Measurements from ENCODE around the gene ADAM17.
"Not testable (repeated sequence)": the region's sequence is repeated elsewhere in the genome, so short reads cannot be mapped to it uniquely, and the experiment has no call there.

ADAM17 gene

DNA sequence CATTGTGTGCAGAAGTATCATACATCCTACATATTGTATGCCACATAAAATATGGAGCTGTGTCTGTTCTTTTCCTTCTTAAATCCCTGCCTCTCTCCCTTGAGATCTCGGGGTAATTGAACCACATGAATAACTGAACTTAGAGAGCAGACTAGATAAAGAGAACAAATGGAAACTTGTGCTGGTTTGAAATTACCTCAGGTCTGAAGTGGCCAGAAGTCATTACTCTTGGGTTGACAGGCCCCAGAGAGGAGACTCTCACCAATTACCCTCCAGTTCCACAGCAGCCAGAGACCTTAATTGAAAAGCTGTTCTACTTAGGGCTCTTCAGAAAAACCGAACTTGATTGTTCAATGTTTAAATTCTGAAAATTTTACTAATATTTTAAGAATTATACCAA lies 5.0 kb upstream of the ADAM17 start:
- no peak for DNase-seq

DNA sequence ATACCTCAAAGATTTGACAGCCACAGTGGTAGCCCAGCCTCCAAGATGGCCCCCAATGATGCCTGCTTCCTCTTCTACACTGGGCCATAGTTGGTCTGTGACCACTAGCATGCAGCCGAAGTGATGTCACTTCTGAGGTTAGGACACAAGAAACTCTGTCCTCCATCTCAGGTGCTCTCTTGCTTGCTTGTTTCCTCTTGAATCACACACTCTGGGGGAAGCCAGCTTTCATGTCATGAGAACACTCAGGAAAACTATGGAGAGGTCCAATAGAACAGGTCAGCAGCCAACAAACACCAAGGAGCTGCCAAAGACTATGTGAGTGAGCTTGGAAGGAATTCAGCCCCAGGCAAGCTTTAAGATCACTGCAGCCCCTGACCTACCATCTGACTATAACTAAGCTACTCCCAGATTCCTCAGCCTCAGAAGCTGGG lies 3.3 kb upstream of the ADAM17 start:
- no peak for DNase-seq

DNA sequence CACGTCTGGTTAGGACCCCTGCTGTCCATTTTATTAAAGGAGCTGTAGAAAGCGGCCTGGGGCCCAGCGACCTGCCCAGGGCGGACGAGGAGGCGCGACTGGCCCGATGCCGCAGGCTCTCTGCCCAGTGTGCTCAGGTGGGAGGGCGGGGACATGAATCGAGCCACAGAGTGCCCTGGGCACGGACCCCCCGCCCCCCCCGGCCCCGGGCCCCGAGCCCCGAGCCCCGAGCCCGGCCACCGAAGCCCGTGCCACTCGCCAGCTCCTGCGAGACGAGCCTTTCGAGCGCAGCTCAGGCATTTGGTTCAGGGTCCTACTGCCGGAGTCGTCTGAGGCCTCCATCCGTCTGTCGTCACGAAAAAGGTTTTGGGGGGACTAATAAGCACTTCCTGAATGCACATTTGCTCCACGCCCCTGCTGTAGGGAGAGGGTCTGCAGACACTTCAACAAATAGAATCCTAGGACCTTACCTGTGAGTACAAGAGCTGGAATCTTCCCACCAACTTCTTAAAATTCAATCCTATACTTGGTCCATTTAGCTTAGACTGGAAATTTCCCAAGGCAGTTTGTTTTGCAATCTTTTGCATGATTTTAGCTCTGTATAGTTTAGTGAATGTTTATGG lies 602 bp upstream of the ADAM17 start:
- DNase-seq = no peak

DNA sequence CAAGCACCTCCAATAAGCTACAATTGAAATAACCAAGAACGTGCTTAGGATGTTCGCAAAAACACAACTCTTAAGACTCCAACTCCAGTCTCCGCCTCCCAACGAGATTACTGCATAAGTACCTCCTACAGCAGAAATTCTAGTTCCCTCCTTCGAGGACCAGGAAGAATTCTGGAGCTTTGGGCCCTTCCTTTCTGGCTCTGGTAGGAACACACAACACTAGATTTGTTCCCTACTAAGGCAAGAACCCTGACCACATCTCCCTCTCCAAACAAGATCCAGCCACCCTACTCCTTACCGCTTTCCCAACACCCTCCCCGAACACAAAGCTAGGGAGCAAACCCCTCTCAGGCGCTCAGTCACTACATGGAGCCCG lies 721 bp downstream of the ADAM17 start:
- peak; percentile 57 for DNase-seq

DNA sequence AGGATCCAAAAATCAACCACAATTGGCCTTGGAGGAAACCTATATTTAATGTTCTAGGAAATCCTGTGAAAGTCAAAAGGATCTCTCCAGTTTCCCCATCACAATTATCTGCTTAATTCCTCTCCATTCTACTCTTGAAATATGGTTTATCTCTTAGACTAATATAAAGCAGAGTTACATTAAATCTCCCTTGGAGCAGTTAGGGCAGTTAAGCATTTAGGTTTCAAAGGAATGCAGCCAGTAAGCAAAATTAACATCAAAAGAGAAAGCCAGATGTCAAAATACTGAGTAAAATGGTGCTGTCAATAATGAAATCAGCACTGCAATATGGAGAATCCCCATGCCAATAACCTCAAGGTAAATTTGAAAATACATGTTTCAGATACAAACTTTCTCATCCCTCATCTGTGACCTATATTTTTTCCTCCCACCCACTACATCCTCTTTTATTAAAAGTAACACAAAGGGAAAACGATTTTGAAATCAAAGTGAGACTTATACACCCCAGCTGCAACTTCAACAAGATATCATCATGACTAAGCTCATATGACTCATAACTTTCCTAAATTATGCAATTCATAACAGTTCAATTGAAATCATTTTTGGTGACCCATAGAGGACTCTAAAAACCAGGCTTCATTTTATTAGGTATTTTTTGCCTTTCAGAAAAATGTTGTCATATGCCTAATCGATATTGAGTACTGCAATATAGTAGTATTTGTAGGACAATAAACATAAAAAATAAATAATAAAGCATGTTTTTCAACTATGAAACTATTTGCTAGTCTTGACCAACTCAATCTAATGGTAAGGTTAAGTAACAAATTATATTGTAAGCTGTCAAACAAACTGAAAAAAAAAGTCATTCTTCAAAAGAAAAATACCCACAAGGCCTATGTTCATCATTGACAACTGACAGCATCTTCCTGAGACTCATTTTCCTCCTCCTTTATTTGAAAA lies 3.1 kb downstream of the ADAM17 start:
- no peak for DNase-seq

DNA sequence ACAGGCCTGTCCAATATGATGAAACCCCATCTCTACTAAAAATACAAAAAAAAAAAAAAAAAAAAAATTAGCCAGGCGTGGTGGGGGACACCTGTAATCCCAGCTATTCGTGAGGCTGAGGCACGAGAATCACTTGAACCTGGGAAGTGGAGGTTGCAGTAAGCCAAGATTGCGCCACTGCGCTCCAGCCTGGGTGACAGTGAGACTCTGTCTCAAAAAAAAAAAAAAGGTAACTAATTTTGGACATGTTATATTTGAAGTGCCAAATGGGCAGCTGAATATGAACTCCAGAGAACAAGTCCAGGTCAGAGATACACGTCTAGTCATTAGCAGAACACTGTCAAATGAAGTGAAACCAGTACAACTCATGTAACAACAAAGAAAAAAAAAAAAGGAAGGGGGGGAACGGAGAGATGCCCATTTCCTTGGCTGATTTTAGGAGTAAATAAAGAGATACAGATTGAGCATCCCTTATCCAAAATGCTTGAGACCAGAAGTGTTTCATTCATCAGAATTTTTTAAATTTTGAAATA lies 4.7 kb downstream of the ADAM17 start:
- DNase-seq = not testable (repeated sequence)

DNA sequence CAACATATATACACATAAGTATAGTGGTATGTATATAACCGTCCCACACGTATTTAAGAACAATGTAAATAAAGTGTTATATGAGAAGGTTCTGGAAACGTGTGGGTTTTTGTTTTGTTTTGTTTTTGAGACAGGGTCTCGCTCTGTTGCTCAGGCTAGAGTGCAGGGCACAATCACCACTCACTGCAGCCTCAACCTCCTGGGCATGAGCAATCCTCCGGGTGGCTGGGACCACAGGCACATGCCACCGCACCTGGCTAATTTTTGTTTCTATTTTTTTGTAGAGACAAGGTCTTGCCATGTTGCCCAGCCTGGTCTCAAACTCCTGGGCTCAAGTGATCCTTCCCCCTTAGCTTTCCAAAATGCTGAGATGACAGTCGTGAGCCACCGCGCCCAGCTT lies 6.2 kb downstream of the ADAM17 start:
- no peak for DNase-seq

DNA sequence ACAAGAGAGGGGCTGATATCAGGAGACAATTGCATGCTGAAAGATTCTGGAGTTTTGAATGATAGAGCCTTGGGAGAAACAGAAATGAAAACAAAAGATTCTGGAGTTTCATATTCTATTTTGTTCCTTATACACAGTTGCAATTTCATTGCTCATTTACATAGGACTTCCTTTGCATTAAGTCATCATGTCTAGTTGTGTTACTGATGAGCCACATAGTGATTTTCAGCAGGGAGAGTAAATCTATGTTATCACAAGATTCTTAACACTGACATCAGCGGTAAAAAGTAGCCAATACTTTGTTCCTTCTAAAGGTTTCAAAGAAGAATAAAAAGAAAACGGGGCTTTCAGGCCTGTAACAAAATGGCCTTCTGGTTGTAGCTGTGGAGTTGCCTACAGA lies 7.1 kb downstream of the ADAM17 start:
- no peak for DNase-seq

DNA sequence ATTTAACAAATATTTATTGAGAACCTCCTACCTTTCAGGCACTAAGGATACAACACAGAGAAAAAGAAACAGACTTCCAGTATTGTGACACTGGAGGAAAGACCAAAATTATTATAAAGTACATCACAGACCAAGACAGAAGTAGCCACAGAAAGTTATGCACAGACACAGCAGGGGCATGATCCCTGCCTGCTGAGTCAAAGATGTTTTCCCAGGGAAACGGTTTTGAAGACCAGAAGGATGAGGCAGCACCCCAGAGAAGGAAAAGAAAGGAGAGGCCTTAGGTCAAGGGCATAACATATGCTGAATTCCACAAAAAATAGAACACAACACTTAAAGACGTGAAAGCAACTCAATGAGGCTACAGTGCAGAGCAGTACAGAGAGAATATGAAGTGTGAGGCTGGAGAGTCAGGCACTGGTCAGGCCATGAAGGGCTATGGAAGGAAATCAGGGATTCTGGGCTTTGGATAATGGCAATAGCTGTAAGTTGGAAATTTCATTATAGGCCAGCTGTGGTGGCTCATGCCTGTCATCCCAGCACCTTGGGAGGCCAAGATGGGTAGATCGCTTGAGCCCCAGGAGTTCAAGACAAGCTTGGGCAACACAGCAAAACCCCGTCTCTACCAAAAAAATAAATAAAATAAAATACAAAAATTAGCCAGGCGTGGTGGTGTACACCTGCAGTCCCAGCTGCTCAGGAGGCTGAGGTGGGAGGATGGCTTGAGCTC lies 8.2 kb downstream of the ADAM17 start:
- no peak for DNase-seq

DNA sequence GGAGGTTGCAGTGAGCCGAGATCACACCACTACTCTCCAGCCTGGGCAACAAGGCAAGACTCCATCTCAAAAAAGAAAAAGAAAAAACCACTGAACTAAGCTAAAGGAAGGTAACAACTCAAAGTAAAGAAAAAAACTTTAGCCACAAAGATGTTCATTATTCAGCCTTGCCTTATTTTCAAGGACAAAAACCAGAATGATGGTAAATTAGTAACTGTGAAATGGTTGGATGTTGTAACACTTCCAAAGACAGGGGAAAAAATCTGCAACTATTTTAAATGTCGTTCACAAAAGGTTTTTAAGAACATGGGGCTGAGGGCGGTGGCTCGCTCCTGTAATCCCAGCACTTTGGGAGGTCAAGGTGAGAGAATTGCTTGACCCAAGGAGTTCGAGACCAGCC lies 10.1 kb downstream of the ADAM17 start:
- DNase-seq = no peak

DNA sequence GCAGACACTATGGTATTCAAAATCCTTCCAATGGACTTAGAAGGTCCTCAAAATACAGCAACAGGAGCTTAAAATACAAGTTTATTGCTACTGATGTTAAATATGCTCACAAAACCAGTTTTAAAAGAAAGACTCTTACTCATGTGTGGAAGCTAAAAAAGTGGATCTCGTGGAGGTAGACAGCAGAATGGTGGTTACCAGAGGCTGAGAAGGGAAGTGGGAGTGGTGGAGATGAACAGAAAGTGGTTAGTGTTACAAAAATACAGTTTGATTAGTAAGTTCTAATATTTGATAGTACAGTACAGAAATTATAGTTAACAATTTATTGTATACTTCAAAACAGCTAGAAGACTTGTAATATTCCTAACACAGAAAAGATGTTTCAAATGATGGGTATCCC lies 12.1 kb downstream of the ADAM17 start:
- DNase-seq = no peak

DNA sequence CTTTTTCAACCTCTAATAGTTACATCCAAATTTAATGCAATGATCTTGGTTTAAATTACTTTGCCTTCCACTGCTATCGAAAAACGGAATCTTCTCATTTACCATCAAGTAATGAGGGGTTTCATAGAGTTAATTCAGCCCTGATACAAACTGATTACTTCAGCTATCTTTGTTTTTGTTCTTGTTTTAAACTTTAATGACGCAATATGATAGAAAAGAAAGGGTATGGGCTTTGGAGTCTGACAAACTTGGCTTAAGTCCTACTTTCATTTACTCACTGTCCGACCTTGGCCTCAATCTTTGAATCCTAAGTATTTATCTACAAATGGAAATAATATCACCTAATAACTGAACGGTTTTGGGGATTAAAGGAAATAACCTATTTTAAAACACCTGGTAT lies 16.1 kb downstream of the ADAM17 start:
- no peak for DNase-seq

DNA sequence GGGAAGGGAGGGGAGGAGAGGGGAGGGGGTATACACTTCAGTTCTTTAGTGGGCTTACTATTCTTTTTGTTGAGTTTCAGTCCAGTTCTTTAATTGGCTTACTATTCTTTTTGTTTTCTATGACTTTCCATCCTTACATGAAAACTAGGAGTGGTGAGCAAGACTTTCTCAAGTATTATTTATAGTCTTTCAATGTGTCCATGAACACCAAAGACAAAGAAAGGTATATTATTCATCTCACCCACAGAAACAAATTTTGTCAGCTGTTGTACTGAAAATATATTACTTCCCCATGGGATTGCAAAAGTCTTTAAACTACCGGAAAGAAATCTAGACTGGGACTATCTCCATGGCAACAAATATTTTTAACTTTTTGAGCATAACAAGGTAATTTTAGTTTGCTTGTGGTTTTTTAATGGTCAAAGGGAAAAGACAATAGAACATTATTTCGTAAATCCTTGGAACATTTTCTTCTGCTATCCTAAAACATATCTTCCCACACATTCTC lies 17.6 kb downstream of the ADAM17 start:
- no peak for DNase-seq

DNA sequence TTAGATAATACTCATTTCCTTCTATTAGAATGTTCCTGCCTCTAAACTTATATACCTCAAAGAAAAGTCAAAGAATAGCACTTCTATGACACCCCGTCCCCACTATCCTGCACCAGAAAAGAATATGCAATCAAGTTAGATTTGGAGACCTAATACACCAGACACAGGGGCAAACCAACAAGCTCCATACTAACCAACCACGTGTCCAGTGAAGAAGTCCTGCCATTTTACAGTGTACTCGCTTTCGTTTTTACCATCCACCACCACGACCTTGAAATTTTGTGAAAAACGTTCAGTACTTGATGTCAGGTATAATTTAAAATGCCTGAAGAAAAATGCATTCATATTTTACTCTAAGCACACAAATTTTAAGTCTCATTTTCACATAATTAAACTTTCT lies 19.1 kb downstream of the ADAM17 start:
- DNase-seq = no peak

DNA sequence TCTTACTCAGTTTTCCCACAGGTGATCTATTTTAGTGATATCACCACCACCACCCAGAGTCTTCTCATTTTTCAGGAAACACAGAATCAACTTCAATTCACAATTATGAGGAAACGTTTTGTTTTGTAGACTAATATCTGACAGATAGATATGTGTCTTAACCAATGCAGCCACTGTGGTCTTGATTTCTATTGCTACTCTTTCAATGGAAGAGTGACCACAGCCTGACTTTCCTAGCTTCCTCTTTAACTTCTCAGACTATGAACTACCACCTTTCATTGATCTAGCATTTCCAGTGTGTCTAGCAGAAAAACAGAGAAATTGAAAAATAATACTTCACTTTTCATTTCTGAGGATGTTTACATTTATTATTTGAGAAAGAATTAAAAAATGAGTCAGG lies 20.5 kb downstream of the ADAM17 start:
- DNase-seq = no peak

DNA sequence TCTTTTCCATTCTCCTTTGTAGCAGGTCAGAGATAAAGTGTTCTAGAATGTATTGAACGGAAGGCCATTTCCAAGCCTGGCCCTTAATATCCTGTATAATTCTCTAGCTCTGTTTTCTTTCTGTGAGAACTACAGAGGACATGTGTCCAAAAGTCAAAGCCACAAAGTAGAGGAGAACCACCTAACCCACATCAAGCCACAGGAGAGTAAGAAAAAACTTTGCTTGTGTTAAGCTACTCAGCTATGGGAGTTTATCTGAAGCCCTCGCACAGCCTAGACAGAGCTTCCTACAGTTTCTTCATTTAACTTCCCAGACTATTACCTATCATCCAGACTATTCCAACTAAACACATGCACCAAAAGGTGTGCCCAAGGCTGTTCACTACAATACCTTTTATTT lies 22.0 kb downstream of the ADAM17 start:
- DNase-seq = no peak

DNA sequence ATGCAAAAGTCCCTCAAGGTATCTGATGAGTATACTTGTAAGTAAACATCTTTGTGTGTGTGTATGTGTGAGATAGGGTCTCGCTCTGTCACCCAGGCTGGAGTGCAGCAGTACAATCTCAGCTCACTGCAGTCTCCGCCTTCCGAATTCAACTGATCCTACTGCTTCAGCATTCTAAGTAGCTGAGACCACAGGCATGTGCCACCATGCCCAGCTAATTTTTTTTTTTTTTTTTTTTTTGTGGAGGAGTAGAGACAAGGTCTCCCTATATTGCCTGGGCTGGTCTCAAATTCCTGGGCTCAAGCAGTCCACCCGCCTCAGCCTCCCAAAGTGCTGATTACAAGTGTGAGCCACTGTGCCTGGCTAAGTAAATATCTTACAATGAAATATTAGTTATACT lies 23.2 kb downstream of the ADAM17 start:
- DNase-seq = no peak

DNA sequence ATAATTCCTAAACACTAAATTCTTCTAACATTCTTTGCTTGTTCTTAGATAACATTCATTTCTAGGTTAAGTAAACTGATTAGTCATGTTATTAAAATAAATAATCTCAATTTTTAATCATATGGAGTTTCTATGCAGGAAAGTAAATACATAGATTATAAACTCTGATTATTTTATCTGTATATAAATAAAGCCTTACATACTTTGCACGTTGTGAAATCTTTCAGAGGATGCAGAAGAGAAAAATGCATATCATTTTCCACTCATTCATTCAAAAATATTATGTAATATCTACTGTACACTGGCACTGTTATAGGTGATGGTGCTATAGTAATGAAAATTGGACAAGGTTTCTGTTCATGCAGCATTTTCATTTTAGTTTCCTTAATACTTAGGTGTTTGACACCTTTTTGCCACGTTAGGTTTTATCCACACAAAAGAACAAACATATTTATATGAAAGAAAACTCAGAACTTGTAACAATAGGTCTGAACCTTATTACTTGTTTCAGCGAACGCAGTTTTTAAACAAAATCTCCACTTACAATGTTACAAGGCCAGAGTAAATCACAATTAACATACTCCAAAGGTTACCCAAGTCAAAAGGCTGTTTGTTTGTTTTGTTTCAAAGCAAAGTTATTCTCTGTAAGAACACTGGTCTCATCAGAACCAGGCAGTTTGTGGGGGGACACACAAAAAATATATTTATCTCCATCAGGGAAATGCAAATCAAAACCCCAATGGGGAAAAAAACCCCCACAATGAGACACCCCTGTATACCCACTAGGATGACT lies 27.4 kb downstream of the ADAM17 start:
- no peak for DNase-seq

DNA sequence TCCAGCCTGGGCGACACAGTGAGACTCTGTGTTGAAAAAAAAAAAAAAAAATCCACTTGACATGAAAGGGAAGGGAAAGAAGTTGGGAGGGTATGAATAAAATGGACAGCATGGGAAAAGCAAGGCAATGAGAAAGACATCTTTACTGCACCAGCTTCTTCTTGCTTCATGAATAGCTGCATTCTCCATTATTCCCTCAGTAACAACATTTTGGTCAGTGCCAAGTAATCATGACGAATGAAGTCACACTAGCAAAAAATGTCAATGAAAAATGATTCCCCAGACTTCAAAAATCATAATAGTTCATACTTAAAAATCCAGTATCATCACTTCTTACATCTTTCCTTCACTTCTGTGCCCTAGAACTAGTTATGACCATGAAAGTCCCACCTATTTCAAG lies 30.4 kb downstream of the ADAM17 start:
- no peak for DNase-seq

DNA sequence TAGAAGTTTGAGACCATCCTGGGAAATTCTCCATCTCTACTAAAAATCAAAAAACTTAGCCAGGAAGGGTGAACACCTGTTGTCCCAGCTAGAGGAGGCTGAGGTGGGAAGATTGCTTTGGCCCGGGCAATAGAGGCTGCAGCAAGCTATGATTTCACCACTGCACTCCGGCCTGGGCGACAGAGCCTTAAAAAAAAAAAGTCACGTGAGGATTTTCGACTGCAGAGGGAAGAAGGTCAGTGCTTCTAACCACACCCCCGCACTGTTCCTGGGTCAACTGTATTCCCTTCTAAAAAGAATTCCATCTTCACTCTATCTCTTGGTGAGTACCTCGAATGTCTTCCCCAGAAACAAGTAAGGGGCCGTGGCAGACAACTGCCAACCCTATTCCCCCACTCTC lies 31.3 kb downstream of the ADAM17 start:
- no peak for DNase-seq

DNA sequence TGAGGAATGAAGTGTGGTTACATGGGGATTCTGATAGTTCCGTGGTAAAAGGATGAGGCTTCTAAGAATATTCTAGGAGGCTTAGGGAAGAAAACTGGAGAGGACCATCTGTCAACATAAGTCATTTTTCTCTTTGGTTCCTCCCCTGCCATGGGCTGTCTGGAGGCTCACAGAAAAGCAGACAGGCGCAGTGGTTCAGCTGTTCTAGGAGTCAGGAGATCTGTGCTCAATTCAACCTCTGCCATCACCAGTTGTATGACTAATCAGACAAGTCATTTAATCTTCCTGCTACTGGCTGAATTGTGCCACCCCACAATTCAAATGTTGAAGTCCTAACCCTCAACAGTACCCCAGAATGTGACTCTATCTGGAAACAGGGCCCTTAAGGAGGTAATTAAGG lies 36.4 kb downstream of the ADAM17 start:
- no peak for DNase-seq

DNA sequence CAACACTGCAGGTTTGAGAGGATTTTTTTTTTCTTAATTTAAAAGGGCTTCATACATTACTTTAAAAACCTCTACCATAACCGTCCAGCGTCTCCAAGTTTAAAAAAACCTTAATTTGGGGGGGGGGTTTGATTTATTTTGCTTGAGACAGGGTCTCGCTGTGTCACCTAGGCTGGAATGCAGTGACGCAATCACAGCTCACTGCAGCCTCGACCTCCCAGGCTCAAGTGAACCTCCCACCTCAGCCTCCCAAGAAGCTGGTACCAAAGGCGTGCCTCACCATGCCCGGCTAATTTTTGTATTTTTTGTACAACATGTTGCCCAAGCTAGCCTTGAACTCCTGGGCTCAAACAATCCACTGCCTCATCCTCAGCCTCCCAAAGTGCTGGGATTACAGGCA lies 36.9 kb downstream of the ADAM17 start:
- no peak for DNase-seq

DNA sequence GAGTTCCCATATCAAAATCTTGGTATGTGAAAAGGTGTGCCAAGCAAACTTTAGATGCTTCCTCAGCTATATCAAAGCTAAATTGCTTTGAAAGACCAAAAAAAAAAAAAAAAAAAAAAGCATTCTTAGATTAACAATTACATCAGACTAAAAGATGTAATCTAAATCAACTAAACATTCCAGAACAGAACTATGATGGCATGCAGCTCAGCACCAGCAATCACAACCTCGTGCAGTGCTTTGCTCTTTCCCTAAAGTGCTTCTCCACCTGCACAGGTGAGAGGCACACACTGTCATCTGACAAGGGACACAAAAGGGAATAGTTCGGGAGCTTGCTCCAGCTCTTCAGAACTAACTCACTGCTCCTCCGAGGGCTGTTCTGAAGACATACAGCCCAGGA lies 37.5 kb downstream of the ADAM17 start:
- DNase-seq = no peak

Data from NCI-H345 (cell line).